Astrocyte of the cerebellum (primary cell): ENCODE measurements around the gene EYS.

Source experiments
- DNase-seq: peaks from one replicate; pipeline ENCODE4 v3.0.0-alpha.2; 2011; ENCODE audit warnings: low read depth
- H3K4me3 ChIP-seq: 2 replicates; pipeline ENCODE4 v1.5.1; 2011; ENCODE audit warnings: mild to moderate bottlenecking, low read depth, low read length, moderate library complexity
- CTCF ChIP-seq: IDR thresholded peaks from 2 replicates; pipeline ENCODE4 v1.5.1; 2012; ENCODE audit warnings: low read length, low read depth, moderate library complexity, mild to moderate bottlenecking; ENCODE audit errors: missing control alignments
- in situ Hi-C: cut with HindIII; loops from 2 replicates; pipeline ENCODE4 v1.10.0; 2017; ENCODE audit warnings: low sequenced_read_pairs

EYS gene

GRCh38 chr6:64445038-64445437 is 1262.0 kb downstream of the EYS start:
- in situ Hi-C loops: no loop called here
- no peak overlapping the region for H3K4me3 ChIP-seq
- no peak for DNase-seq
- no peak for TF ChIP-seq CTCF

- in situ Hi-C loops: no loop called here
- no peak for TF ChIP-seq CTCF
- DNase-seq: no peak
- H3K4me3 ChIP-seq: no peak overlapping the region
Measured at GRCh38 chr6:64439274-64439673, 1267.8 kb downstream of the EYS start.

- in situ Hi-C loops: no loop called here
- no peak for DNase-seq
- TF ChIP-seq CTCF: no peak
- no peak overlapping the region for H3K4me3 ChIP-seq
Measured at GRCh38 chr6:64437996-64438395, 1269.0 kb downstream of the EYS start.

GRCh38 chr6:64429926-64430325 is 1277.1 kb downstream of the EYS start:
- H3K4me3 ChIP-seq: no peak overlapping the region
- no peak for DNase-seq
- TF ChIP-seq CTCF: no peak
- in situ Hi-C loops: no loop called here

- DNase-seq: no peak
- no peak overlapping the region for H3K4me3 ChIP-seq
- no peak for TF ChIP-seq CTCF
- in situ Hi-C loops: no loop called here
Measured at GRCh38 chr6:64428186-64428585, 1278.8 kb downstream of the EYS start.

- peak; percentile 46 for DNase-seq
- no peak overlapping the region for H3K4me3 ChIP-seq
- TF ChIP-seq CTCF: no peak
- in situ Hi-C loops: no loop called here
Measured at GRCh38 chr6:64415926-64416325, 1291.1 kb downstream of the EYS start.

- in situ Hi-C loops: no loop called here
- no peak for TF ChIP-seq CTCF
- no peak overlapping the region for H3K4me3 ChIP-seq
- DNase-seq: no peak
Measured at GRCh38 chr6:64411226-64411625, 1295.8 kb downstream of the EYS start.
